GM12892 (cell line): ENCODE data around the gene MATN1.

Experiments
- POLR2A ChIP-seq: IDR thresholded peaks from 2 replicates; pipeline ENCODE4 v1.6.1; 2011; ENCODE audit warnings: low read depth, low read length, control low read depth
- POLR2AphosphoS5 ChIP-seq: IDR thresholded peaks from 2 replicates; pipeline ENCODE4 v1.6.1; 2011; ENCODE audit warnings: low read depth, low read length, control low read depth

GRCh38 chr1:30731109-30731805 lies 7.9 kb upstream of the MATN1 start:
- TF ChIP-seq POLR2AphosphoS5 (no peak), POLR2A (no peak)
